HG02623 (cell line): ENCODE data around the gene UBE2F.
"Not testable (repeated sequence)": the region's sequence is repeated elsewhere in the genome, so short reads cannot be mapped to it uniquely, and the experiment has no call there.

Experiments used
- ATAC-seq: cut with Tn5 transposase; IDR thresholded peaks from one replicate; pipeline ENCODE4 v1.9.1; 2021; ENCODE audit warnings: moderate library complexity; ENCODE audit not compliant: unreplicated experiment

Gene UBE2F

DNA sequence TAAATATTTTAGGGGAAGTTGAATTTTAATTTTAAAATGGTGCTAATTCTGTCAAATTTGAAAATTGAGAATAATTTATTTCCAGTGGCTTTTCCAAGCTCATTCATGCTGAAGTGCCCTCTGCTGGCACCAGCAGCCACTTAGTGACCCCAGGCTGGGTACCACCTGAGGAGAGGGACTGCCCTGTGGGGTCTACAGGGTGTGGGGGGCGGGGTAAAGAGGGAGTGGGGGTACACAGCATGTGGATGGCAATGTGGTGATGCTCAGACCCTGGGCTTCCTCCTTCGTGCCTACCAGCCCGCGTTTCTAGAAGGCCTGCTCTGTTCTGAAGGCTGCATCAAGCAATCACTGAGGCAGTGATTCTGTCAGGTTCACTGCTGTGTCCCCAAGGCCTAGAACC, 48.9 kb downstream of the UBE2F start:
- no peak for ATAC-seq

DNA sequence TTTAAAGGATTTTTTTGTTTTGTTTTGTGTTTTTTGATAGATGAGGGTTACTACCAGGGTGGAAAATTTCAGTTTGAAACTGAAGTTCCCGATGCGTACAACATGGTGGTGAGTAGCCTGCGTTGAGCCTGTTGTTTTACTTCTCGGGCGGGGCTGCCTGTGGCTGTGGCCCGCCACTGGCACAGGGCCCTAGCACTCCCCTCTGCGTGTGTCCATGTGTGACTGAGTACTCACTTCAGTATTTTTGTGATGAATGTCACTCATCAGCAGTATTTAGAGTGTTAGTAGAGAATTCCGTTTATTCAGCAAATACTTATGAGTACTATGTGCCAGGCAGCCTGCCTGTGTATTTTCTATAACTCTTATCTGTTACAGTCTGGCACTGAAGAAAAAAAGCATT, 49.7 kb downstream of the UBE2F start:
- ATAC-seq, result no peak

DNA sequence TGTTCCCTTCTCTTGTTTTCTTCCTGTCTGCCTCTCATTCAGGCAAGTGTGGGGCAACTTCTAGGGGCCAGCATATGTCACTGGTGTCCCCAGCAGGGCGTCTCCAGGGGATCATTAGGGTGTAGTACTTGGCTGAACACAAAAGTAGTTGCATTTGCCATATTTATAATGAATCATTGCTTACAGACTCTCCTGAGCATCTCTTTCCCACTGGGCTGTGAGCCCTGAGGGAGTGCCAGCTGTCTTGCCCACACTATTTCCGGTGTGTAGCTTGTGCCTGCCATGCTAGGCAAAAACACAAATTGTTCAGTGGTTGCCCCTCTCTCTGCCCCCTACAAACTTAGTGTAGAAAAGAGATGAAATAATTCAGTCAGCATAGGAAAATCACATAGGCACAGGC, 53.1 kb downstream of the UBE2F start:
- ATAC-seq, result no peak

DNA sequence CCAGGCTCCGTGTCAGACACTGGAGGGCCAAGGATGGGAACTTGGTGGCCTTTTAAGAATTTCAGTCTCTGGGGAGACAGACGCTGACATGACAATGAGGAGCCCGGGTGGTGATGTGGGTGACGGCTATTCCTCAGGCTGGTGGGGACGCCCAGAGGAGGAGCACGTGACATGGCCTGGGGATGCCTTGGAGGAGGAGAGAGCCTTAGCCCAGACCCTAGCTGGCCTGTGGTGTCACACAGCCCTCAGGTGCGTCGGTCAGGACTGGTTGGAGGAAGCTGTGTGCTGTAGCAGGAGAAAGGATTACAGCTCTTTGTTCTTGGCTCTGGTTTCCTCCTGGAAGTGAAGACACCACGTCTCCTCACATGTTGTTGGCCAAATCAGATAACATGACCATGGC, 54.0 kb downstream of the UBE2F start:
- ATAC-seq, result no peak

DNA sequence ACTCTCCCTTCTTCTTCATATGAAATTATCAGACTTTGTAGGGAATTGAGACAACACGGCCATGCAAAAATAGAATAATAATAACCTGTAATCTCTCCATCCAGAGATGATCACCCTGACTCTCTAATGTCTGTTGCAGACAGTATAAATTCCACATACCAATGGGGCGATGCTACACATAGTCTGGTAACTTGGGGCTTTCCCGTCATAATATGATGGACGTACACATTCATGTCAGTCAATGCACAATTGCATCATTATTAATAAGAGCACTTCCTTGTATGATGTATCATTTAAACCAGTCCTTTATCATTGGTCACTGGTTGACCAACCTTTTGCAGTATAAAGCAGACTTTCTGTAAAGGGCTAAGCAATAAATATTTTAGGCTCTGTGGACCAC, 54.5 kb downstream of the UBE2F start:
- ATAC-seq, result no peak

DNA sequence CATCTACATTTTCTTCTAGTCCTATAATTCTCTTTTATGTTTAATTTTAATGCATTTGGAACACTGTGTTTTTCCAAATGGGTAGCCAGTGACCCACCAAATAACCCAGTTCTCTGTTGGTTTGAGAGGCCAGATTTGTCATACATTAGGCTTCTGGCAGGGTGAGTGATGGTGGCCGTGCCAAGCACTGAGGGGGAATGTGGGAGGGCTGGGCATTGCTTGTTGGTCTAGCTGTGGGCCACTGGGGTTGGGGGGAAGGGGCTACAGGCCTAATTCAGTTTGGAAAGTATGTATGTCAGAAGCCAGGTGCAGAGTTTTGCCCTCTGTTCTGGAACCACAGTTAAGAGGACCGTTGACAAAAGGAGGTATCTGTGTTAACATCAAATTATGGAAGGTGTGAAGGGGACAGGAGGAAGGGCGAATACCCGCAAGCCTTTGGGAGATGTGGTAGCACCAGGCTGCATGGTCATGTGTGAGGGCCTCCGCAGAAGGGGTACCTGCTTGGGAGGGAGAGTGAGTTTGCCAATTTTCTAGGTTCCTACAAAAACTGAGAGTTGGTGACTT, 55.9 kb downstream of the UBE2F start:
- ATAC-seq, result no peak

DNA sequence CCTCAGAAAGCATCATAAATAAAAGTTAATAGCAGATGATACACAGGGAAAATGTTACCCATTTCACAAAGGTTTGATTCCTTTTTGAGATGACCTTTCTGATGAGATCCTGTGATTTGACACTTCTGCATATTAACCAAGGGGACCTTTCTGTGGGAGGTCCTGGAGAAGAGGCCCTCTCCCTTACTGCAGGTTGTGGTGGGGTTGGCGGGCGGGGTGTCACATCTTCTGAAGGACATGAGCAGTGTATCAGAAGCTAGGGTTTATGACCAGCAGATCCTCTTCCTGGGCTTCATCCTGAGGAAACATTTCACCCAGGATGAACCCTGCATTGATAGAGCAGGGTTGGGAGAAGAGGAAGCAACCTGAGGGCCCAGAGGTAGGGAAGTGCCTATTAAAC, 56.8 kb downstream of the UBE2F start:
- ATAC-seq, result no peak

DNA sequence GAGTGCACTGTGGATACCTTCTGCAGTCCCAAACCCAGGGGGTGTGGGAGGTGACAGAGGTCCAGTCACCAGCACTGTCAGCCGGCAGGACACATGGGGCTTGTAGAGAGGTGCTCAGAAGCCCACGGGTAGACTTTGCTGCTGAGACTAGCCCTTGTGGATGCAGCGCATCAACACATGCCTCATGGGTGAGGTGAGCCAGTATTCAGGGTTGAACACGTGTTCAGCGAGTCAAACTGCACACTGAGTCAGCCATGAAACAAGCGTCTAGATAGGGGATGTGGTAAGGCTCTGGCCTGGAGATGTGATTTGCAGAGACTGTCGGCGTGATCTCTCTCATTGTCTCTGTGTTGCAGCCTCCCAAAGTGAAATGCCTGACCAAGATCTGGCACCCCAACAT, 58.2 kb downstream of the UBE2F start:
- ATAC-seq, result no peak

DNA sequence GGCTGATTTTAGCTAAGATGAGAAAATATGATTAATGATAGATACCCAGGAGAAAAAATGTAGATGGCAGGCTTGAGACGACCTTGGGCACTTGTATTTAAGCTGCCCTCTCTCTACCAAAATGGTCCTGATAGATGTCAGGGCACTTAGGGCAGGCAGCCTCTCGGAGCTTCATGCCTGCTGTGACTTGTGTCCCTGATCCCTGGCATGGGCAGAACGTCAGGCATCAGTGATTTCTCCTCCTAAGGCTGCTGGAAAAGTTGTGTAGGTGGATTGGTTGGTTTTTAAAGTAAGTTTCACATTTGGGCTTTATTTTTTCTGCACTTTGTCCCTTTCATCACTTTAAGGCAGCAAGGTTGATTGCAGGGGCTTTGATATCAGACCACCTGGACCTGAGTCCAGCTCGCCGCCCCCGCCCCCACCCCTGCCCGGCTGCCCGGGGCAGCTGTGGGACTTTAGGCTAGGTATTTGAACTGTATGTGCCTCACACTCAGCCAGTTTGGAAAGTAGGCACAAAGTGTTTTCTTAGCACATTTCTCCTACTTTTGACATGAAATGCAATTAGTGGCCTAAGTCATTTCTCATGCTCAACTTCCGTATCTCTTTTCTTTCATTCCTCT, 59.0 kb downstream of the UBE2F start:
- no peak for ATAC-seq

DNA sequence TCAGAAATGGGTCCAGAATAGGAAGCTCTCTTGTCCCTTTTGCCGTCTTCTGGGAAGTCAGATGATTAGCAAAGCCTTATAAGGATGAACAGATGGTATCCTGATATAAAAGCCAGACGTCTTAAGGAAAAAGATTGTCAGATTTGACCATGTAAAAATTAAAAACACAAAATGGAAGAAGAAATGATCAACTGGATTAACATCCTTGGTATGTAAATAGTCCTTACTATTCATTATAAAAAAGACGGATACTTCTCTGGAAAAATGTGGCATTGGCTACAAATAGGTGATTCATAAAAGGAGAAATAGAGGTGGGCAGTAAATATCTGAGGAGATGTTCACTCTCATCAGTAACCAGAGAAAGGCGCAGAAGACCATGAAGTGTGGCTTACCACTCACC, 60.2 kb downstream of the UBE2F start:
- ATAC-seq, result no peak

DNA sequence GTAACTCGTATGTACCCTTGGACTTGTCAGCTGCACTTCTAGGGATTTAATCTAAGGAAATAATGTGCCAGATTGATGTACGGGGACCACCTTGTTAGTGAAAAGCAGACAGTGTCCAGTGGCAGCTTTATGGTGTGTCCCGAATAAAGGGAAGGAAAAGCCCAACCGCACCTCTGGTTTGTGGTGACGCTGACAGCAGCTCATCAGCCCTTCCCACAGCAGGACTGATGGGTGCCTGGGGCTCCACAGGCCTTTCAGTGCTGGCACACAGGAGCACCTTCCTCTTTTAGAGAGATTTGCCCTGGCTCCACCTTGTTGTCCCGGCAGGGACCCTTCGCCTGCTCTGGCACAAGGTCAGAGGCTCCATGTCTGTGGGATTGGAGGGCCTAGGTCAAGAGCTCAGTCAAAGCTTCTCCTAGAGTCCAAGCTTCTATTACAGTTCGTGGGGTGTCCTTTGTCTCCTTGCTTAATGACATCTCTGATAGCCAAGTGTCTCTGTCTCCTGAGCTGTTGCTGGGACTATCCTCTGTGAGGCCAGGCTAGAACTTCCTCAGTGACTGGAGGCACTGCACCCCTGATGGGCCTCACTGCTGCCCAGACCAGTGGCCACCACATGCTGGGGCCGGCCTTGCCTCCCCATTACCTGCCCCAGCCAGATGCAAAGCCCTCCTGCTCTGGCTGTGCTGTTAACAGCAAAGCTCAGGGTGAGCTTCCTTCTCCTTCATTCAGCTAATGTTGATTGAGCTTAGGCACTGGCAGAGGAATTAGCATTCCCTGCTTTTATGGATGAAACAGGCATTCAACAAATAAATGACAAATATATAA, 61.0 kb downstream of the UBE2F start:
- no peak for ATAC-seq

DNA sequence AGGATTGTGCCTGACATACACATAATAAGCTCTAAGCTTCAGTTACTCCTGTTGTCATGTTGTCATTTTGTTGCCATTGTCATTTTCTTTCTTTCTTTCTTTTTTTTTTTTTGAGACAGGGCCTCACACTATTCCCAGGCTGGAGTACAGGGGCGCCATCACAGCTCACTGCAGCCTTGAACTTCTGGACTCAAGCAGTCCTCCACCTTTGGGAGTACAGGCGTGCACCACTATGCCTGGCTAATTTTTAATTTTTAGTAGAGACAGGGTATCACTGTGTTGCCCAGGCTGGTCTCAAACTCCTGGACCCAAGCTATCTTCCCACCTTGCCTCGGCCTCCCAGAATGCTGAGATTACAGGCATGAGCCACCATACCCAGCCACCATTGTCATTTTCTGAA, 63.0 kb downstream of the UBE2F start:
- ATAC-seq, result no peak

DNA sequence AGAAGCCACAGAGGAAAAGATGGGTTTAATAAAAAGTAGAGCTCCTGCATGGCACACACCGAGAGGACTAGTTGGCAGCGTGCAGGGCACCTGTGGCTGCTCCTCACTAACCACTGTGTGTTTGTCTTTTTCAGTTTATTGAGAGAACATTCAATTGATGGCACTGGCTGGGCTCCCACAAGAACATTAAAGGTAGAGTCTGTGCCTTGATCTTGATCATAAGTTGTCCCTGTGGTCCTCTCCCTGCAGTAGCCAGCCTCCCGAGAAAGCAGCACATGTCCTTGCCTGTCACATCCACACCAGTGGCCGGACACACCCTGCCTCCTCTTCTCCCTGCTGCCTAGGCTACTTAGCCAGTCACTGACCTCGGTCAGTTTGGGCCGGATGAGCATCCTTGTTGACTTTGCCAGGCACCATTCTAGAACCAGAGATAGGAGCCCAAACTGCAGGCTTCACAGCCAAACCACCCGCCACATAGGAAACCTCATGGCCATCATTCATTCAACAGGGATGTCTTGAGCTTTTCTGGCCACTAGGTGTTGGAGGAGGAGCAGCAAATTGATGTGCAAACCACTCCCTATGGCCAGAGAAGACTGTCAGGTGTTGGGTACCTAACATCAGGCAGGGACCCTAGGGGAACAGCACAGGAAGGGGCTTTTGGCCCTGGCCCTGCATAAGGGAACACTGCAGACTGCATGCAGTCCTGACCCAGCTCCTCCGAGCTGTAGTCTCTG, 63.8 kb downstream of the UBE2F start:
- no peak for ATAC-seq

DNA sequence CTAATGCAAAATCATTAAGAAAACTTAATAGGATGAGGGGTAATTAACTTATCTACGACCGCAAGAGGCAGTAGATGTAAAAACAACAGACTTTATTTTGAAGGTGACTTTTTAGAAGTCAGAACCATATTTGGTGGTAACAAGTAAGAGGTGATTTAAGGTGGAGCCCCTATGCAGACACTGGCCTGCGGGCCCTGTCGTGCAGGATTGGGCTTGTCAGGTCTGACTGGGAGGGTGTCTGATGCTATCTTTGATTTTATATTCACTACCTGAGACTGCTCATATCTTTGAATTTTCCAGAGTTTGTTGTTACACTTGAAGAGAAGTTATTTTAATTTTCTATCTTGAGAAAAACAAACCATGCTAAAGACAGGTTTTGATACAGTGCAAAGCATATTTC, 64.9 kb downstream of the UBE2F start:
- no peak for ATAC-seq

DNA sequence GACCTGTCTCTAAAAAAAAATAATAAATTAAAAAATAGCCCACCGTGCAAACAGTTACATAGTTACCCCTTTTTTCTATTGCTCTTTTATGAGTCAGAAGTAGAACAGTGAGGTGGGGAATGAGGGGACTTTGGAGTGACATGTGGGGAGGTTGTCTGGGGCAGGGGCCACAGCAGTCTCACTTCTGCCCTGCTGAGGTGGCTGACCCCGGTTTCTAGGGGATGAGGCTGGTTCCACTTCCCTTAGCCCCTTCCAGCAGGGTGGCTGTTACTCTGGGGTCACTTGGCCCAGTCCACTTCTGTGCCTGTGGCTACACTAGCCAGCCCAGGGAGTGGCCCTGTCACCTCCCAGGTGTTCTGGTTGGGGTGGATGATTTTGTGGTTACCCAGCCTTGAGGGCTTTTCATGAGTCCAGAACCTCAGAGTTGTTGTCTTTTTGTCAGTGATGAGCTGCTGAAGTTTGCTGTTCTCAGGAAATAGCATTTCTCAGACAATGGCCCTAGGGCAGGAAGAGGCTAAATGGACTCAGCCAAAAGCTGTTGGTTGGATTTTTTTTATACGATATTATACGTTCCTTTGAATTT, 66.0 kb downstream of the UBE2F start:
- ATAC-seq, result no peak

DNA sequence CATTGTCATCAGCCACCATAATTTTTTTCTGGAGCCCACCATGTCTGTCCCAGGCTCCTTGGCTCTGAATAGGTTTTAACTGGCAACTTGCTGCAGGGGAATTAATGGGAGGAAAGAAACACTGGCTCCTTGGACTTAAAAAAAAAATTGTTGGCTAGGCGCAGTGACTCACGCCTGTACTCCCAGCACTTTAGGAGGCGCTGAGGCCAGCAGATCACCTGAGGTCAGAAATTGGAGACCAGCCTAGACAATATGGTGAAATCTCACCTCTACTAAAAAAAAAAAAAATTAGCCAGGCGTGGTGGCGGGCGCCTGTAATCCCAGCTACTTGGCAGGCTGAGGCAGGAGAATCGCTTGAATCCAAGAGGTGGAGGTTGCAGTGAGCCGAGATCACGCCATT, 67.2 kb downstream of the UBE2F start:
- ATAC-seq, result not testable (repeated sequence)

DNA sequence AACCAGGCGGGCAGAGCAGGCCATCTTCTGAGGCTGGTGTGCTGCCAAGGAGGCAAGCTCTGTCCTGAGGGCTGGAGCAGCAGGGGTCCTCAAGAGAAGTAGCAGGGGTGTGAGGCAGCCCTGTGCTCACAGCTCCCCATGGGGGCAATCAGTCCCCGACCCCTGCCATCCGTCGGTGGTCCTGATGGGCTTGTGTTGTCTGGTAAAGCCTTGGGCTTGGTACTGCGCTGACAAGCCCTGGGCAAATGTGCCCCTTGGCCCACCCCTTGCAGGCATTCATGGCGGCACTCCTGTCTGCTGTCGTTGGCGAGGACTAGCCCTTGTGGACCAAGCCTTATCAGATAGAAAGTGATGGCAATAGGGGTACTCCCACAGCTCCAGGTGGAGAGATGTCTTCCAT, 71.4 kb downstream of the UBE2F start:
- no peak for ATAC-seq

DNA sequence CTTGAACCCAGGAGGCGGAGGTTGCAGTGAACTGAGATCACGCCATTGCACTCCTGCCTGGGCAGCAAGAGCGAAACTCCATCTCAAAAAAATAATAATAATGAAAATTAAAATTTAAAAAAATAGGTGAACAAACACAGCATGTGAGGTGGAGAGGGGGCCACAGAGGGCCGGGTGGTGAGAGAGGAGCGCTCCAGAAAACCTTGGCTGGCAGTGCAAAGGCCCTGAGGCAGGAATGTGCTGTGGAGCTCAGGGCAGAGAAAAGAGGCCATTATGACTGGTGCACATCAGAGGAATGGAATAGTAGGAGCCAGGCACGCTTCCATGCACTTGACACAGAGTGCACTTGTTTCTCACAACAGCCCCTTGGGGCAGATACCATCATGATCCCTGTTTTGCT, 72.3 kb downstream of the UBE2F start:
- ATAC-seq, result no peak

DNA sequence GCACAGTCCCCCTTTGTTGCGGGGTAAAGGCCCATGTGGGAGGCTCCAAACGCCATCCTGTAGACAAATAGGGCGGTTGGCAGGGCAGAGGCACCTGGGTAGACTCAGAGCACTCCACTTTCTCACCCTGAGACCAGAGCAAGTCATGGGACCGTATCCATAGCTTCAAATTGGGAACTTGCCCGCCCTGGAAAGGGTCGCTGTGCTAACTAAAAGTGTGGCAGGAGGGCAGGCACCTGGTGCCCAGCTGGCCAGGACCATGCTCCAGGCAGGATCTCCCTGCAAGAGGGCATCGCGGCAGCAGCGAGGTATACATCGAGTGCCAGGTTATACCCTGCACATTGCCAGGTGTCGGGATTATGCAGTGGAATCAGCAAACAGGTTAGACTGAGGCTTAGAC, 73.2 kb downstream of the UBE2F start:
- no peak for ATAC-seq

DNA sequence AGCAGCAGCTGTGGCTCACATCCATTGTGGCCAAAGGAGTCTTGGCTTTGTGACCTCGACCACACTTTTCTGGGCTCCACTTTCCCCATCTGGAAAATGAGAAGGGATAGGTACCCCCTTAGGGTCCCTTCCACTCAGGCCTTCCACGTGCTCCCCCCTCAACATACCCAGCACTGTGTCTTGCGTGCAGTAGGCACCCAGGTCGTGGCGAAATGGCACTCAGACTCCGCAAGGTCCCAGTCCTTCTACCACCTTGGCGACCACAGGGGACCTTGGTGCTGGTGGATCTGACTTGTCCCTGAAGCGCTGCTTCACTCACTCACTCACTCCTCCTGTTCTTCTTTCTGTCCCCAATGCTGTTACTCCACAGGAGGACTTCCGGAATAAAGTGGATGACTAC, 74.1 kb downstream of the UBE2F start:
- no peak for ATAC-seq

DNA sequence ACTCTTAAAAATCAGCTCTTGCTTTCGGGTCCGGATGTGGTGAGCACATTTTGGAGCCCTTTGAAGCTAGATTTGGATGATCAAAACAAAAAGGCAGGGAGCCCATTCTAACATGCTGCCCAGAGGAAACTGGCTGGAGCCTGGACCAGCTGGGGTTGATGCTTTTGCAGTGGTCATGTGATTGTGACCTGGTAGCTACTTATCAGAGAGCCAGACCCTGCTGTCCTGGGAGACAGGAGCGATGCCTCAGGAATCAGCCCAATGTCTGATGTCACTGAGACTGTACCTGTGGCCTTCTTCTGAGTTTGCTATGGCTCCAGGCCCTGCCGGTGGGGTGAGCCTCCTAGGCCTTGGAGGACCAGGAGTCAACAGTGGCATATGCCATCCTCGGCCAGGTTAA, 75.3 kb downstream of the UBE2F start:
- ATAC-seq, result no peak
